AG04449 (cell line): ENCODE data around the gene NIN.

Source experiments
- CTCF ChIA-PET: fragments of 350-600 bp; formaldehyde crosslinking; extraction: SDS; loops from one replicate; lab custom pipeline; 2021; ENCODE audit warnings: antibody characterized with exemption; lab: Yijun Ruan, JAX
- POLR2A ChIA-PET: fragments of 400-600, 350-600 bp; formaldehyde crosslinking; extraction: SDS; loops from one replicate; lab custom pipeline; 2020; ENCODE audit warnings: antibody characterized with exemption, inconsistent platforms; lab: Yijun Ruan, JAX
- DNase-seq: peaks from one replicate; pipeline ENCODE4 v3.0.0-alpha.2; 2010; ENCODE audit warnings: low read depth, low spot score
- H3K4me3 ChIP-seq: 2 replicates; pipeline ENCODE4 v1.5.1; 2011; ENCODE audit warnings: low read depth, mild to moderate bottlenecking, control low read depth, low read length
- TF ChIP-seq, protein P1 (sequence below): IDR thresholded peaks from one replicate; pipeline ENCODE4 v1.5.1; 2011; ENCODE audit warnings: mild to moderate bottlenecking, moderate library complexity, low read length, control low read depth, inconsistent platforms; ENCODE audit not compliant: insufficient read depth; ENCODE audit errors: missing control alignments

The NIN gene

DNA sequence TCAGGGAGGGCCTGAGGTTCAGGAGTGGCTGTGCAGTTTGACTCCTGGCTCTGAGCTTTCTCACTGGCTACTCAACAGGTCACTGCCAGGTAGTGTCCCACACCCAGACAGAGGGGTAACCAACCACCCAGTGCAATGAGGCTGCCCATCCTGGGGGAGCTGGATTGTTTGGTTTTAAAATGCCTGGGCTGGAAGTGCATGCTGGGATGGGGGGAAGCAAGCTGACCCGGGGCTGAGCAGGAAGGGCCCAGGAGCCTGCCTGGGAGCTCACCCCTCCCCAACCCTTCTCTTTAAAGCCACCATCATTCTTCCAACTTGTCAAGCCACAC lies 28.3 kb upstream of the NIN start:
- CTCF ChIA-PET = interaction anchor here (0.9 to 12.6 kb wide), 23 partner anchors 10 to 541 kb away, joined by 3 to 147 read pairs (median 8); partner anchors contain the start of genes ABHD12B, ATL1, NIN and SAV1
- TF ChIP-seq, protein P1, sequence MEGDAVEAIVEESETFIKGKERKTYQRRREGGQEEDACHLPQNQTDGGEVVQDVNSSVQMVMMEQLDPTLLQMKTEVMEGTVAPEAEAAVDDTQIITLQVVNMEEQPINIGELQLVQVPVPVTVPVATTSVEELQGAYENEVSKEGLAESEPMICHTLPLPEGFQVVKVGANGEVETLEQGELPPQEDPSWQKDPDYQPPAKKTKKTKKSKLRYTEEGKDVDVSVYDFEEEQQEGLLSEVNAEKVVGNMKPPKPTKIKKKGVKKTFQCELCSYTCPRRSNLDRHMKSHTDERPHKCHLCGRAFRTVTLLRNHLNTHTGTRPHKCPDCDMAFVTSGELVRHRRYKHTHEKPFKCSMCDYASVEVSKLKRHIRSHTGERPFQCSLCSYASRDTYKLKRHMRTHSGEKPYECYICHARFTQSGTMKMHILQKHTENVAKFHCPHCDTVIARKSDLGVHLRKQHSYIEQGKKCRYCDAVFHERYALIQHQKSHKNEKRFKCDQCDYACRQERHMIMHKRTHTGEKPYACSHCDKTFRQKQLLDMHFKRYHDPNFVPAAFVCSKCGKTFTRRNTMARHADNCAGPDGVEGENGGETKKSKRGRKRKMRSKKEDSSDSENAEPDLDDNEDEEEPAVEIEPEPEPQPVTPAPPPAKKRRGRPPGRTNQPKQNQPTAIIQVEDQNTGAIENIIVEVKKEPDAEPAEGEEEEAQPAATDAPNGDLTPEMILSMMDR = no peak
- peak overlapping the region; percentile 57 for H3K4me3 ChIP-seq
- no peak for DNase-seq
- POLR2A ChIA-PET = interaction anchor here (0.5 to 1.5 kb wide), 4 partner anchors 11 to 826 kb away, joined by 3 to 5 read pairs (median 4); no protein-coding TSS in a partner anchor

DNA sequence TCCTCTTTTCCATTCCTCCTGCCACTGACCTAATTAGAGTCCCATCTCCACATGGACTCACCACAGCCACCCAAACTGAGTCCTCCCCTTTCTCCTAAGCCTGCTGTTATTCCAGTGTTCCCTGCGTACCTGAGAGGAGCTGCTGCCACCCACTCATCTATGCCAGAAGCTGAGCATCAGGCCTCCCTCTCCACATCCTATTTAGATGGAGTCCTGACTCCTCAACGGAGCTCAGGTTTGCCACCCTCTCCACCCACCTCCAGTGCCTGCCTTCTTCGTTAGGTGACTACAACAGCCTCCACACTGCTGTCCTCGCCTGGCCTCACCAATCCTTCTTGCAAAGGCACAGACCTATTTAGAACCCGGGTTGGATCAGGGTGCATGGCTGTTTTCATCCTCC lies 25.7 kb upstream of the NIN start:
- POLR2A ChIA-PET = no interaction called here
- CTCF ChIA-PET = interaction anchor here (1.1 to 12.6 kb wide), 6 partner anchors 9 to 311 kb away, joined by 3 to 147 read pairs (median 8); no protein-coding TSS in a partner anchor
- DNase-seq = no peak
- H3K4me3 ChIP-seq = no peak overlapping the region
- TF ChIP-seq, protein P1 = no peak

- TF ChIP-seq, protein P1 = no peak
- H3K4me3 ChIP-seq = no peak overlapping the region
- ChIA-PET POLR2A (no interaction called here), CTCF (interaction anchor here (1.3 to 12.6 kb wide), 5 partner anchors 8 to 255 kb away, joined by 3 to 147 read pairs (median 14); no protein-coding TSS in a partner anchor)
- no peak for DNase-seq
Observed at GRCh38 chr14:50855558-50855957, 24.6 kb upstream of the NIN start.

GRCh38 chr14:50854521-50854920 lies 23.6 kb upstream of the NIN start:
- TF ChIP-seq, protein P1 = no peak
- no peak for DNase-seq
- CTCF ChIA-PET = interaction anchor here (0.6 to 12.6 kb wide), 7 partner anchors 7 to 311 kb away, joined by 3 to 147 read pairs (median 7); no protein-coding TSS in a partner anchor
- POLR2A ChIA-PET = no interaction called here
- H3K4me3 ChIP-seq = no peak overlapping the region

DNA sequence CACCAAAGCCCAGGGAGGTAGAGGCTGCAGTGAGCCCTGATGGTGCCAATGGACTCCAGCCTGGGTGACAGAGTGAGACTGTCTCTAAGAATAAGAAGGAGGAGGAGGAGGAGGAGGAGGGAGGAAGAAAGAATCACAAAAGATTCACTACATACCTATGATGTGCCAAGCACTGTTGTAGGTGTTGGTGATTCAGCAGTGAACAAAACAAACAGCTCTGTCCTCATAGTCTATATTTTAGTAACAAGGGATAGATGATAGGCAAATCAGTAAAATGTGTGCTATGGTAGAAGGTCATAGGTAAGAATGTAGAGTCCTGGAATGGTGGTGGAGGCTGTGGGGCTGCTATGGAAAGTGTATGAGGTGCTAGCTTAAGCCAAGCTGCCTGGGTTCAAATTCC lies 22.9 kb upstream of the NIN start:
- TF ChIP-seq, protein P1 = no peak
- DNase-seq = no peak
- ChIA-PET CTCF (interaction anchor here (0.6 to 12.6 kb wide), 5 partner anchors 6 to 311 kb away, joined by 3 to 147 read pairs (median 5); no protein-coding TSS in a partner anchor), POLR2A (no interaction called here)
- no peak overlapping the region for H3K4me3 ChIP-seq

- TF ChIP-seq, protein P1 = no peak
- ChIA-PET CTCF (interaction anchor here (0.7 to 9.7 kb wide), 6 partner anchors 12 to 72 kb away, joined by 3 to 147 read pairs (median 4); partner anchors contain the start of gene NIN), POLR2A (interaction anchor here (0.6 to 1.0 kb wide), 4 partner anchors 12 to 483 kb away, joined by 3 to 4 read pairs (median 3); partner anchors contain the start of gene NIN)
- no peak overlapping the region for H3K4me3 ChIP-seq
- peak; percentile 83 for DNase-seq
Observed at GRCh38 chr14:50846226-50846880, 15.4 kb upstream of the NIN start.
